HUES48 (cell line): ENCODE measurements around the gene COPS8.

Experiments
- H3K27ac ChIP-seq: one replicate; pipeline ENCODE4 v1.7.0; 2013; ENCODE audit warnings: low read depth, low read length, inconsistent platforms
- H3K27me3 ChIP-seq: 2 replicates; pipeline ENCODE4 v1.6.1; 2013; ENCODE audit warnings: mild to moderate bottlenecking, low read length; ENCODE audit not compliant: control insufficient read depth, insufficient read depth
- H3K36me3 ChIP-seq: 2 replicates; pipeline ENCODE4 v1.6.1; 2013; ENCODE audit warnings: low read length; ENCODE audit not compliant: control insufficient read depth, insufficient read depth
- H3K4me1 ChIP-seq: 2 replicates; pipeline ENCODE4 v1.6.1; 2013; ENCODE audit warnings: mild to moderate bottlenecking, low read length; ENCODE audit not compliant: control insufficient read depth, insufficient read depth
- H3K4me3 ChIP-seq: 2 replicates; pipeline ENCODE4 v1.5.1; 2013; ENCODE audit warnings: mild to moderate bottlenecking, low read depth, low read length
- H3K9ac ChIP-seq: 2 replicates; pipeline ENCODE4 v1.6.1; 2013; ENCODE audit warnings: mild to moderate bottlenecking, low read depth, low read length, moderate library complexity
- H3K9me3 ChIP-seq: 2 replicates; pipeline ENCODE4 v1.6.1; 2013; ENCODE audit warnings: low read length; ENCODE audit not compliant: control insufficient read depth, insufficient read depth

The COPS8 gene

GRCh38 chr2:237149425-237149824 lies 63.7 kb downstream of the COPS8 start:
- Histone ChIP-seq H3K9me3 (peaks cover 15% of the 10 kb centered on the region; the same call in 1 of the 2 replicates), H3K4me3 (no peak overlapping the region), H3K27me3 (no peaks in the 10 kb centered on the region), H3K9ac (no peak overlapping the region), H3K27ac (no peak overlapping the region), H3K36me3 (no peaks in the 10 kb centered on the region), H3K4me1 (no peaks in the 10 kb centered on the region)
